Measurements from ENCODE around the gene HNRNPUL1.
A peak's percentile ranks its signal among the peaks of the same experiment; 100 is the strongest.
"Not testable (repeated sequence)": the region's sequence is repeated elsewhere in the genome, so short reads cannot be mapped to it uniquely, and the experiment has no call there.

HNRNPUL1 gene

GRCh38 chr19:41276231-41276630, 12.1 kb downstream of the HNRNPUL1 start:
- DNase-seq (ENCODE audit: low read depth in 2 of 2): no peak

GRCh38 chr19:41278478-41278877, 14.3 kb downstream of the HNRNPUL1 start:
- DNase-seq (ENCODE audit: low read depth in 2 of 2): no peak

GRCh38 chr19:41288673-41289530, 24.7 kb downstream of the HNRNPUL1 start:
- DNase-seq (ENCODE audit: low read depth in 2 of 2): no peak

GRCh38 chr19:41289814-41290213, 25.6 kb downstream of the HNRNPUL1 start:
- not testable (repeated sequence) for DNase-seq (ENCODE audit: low read depth in 2 of 2)

- DNase-seq (ENCODE audit: low read depth in 2 of 2): no peak
Observed at GRCh38 chr19:41294393-41294792, 30.2 kb downstream of the HNRNPUL1 start.

GRCh38 chr19:41295499-41295898, 31.3 kb downstream of the HNRNPUL1 start:
- no peak for DNase-seq (ENCODE audit: low read depth in 2 of 2)

GRCh38 chr19:41296433-41296871, 32.3 kb downstream of the HNRNPUL1 start:
- DNase-seq (ENCODE audit: low read depth in 2 of 2): no peak

- no peak for DNase-seq (ENCODE audit: low read depth in 2 of 2)
Observed at GRCh38 chr19:41297628-41298347, 33.6 kb downstream of the HNRNPUL1 start.

GRCh38 chr19:41298348-41298964, 34.3 kb downstream of the HNRNPUL1 start:
- peak; percentile 28 to 36 for DNase-seq (ENCODE audit: low read depth in 2 of 2)

- no peak for DNase-seq (ENCODE audit: low read depth in 2 of 2)
Observed at GRCh38 chr19:41299046-41299754, 35.0 kb downstream of the HNRNPUL1 start.

GRCh38 chr19:41299755-41300089, 35.5 kb downstream of the HNRNPUL1 start:
- peak in 1 of 2 donors; percentile 27 for DNase-seq (ENCODE audit: low read depth in 2 of 2)

GRCh38 chr19:41300555-41300954, 36.4 kb downstream of the HNRNPUL1 start:
- no peak for DNase-seq (ENCODE audit: low read depth in 2 of 2)

- DNase-seq (ENCODE audit: low read depth in 2 of 2): peak; percentile 42 to 52
Observed at GRCh38 chr19:41302624-41303351, 38.6 kb downstream of the HNRNPUL1 start.

GRCh38 chr19:41303954-41304353, 39.8 kb downstream of the HNRNPUL1 start:
- no peak for DNase-seq (ENCODE audit: low read depth in 2 of 2)

GRCh38 chr19:41304706-41305483, 40.7 kb downstream of the HNRNPUL1 start:
- no peak for DNase-seq (ENCODE audit: low read depth in 2 of 2)

GRCh38 chr19:41305927-41306793, 42.0 kb downstream of the HNRNPUL1 start:
- DNase-seq (ENCODE audit: low read depth in 2 of 2): no peak

- DNase-seq (ENCODE audit: low read depth in 2 of 2): no peak
Observed at GRCh38 chr19:41307090-41307875, 43.1 kb downstream of the HNRNPUL1 start.

GRCh38 chr19:41307954-41308449, 43.8 kb downstream of the HNRNPUL1 start:
- DNase-seq (ENCODE audit: low read depth in 2 of 2): no peak
